Activated CD8-positive, alpha-beta memory T cell treated with anti-CD3 and anti-CD28 coated beads, Interleukin-2, amount 50 U/mL, for 4 hours (primary cell): Measurements from ENCODE around the gene ZNF79.

ENCODE experiments used
- DNase-seq: peaks from one replicate; pipeline ENCODE4 v3.0.0-alpha.2; 2020

The ZNF79 gene

DNA sequence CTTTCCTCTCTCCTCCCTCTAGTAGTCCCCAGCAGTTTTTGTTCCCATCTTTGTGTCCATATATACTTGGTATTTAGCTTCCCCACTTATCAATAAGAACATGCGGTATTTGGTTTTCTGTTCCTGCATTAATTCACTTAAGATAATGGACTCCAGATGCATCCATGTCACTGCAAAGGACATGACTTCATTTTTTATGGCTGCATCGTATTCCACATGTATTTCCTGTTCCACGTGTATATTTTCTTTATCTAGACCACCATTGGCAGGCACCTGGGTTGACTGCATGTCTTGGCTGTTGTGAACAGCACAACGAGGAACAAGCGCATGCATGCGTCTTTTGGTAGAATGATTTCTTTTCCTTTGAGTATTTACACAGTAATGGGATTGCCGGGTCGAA, 6.2 kb downstream of the ZNF79 start:
- DNase-seq = no peak

DNA sequence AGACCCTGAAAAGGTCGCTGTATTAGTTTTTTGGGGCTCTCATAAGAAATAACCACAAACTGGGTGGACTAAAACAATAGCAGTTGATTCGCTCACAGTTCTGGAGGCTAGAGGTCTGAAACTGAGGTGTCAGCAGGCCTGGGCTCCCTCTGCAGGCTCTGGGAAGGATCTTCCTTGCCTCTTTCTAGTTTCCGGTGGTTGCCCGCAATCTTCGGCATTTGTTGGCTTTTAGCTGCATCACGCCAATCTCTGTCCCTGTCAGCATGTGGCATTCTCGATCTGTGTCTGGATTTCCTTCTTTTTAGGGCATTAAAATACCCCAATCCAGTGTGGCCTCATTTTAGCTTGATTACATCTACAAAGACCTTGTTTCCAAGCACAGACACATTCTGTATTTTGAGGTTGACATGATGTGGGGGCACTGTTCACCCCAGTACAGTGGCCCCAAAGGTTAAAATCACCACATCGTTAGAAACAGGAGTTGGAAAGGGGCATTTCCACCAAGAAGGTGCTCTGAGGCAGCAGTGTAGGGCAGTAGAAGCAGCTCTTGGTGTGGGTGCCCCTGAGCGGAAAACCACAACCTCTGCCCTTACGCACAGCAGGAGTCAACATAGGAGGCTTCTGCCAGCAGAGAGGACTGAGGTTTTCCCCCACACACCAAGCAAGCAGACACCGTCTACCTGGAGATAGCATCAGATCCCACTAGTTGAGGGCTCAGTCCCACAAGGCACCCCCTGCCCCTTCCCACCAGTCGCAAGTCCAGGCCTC, 13.5 kb downstream of the ZNF79 start:
- DNase-seq = peak; percentile 32

DNA sequence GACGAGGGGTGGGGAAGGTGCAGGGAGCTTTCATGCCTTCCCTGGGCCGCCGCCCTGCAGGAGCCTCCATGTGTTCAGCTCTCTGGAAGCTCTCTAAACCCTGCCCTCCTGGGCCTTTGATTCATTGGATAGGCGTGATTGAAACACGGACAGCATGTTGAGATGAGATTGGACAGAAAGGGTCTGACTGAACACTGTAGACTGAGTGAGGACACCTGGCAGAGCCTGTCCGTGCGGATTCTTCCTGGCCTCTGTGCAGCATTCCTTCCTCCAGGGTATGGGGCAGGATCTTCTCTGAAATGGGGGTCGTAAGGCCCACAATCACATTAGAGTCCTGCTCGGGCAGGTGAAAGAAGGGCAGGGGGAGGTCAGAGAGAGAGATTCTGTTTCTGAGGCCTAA, 14.2 kb downstream of the ZNF79 start:
- DNase-seq = no peak

DNA sequence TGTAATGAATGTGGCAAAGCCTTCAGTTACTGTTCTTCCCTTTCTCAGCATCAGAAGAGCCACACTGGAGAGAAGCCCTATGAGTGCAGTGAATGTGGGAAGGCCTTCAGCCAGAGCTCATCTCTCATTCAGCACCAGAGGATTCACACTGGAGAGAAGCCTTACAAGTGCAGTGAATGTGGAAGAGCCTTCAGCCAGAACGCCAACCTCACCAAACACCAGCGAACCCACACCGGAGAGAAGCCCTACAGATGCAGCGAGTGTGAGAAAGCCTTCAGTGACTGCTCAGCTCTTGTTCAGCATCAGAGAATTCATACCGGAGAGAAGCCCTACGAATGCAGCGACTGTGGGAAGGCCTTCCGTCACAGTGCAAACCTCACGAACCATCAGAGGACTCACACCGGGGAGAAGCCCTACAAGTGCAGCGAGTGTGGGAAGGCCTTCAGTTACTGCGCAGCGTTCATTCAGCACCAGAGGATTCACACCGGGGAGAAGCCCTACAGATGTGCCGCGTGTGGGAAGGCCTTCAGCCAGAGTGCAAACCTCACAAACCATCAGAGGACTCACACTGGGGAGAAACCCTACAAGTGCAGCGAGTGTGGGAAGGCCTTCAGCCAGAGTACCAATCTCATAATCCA, 20.2 kb downstream of the ZNF79 start:
- no peak for DNase-seq

- DNase-seq = no peak
Measured at GRCh38 chr9:127444921-127445850, 21.0 kb downstream of the ZNF79 start.

DNA sequence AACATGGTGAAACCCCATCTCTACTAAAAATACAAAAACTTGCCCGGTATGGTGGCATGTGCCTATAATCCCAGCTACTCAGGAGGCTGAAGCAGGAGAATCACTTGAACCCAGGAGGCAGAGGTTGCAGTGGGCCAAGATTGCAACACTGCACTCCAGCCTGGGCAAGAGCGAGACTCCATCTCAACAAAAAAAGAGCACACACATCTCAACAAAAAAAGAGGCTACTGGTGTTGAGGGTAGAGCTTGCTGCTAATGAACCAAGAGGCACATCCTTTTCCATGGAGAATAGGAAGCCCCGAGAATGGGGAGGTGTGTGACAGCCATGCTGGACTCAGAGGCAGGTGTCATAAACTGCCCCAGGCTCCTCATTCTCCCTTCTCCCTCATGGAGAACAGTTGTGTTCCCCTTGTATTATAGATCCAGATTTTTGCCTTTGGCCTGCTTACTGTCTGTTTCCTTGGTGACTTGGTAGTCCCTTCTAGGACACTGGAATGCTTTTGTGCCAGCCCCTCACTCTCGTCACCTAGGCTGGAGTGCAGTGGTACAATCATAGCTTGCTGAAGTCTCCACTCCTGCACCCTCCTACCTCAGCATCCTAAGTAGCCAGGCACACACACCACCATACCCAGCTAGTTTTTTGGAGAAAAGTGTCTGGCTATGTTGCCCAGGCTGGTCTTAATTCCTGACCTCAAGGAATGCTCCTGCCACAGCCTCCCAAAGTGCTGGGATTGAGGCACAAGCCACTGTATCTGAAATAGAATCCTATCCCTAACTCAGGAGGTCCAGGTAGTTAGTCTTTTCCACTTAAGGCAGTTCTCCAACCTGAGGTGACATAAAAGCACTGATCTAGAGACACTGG, 21.9 kb downstream of the ZNF79 start:
- no peak for DNase-seq

DNA sequence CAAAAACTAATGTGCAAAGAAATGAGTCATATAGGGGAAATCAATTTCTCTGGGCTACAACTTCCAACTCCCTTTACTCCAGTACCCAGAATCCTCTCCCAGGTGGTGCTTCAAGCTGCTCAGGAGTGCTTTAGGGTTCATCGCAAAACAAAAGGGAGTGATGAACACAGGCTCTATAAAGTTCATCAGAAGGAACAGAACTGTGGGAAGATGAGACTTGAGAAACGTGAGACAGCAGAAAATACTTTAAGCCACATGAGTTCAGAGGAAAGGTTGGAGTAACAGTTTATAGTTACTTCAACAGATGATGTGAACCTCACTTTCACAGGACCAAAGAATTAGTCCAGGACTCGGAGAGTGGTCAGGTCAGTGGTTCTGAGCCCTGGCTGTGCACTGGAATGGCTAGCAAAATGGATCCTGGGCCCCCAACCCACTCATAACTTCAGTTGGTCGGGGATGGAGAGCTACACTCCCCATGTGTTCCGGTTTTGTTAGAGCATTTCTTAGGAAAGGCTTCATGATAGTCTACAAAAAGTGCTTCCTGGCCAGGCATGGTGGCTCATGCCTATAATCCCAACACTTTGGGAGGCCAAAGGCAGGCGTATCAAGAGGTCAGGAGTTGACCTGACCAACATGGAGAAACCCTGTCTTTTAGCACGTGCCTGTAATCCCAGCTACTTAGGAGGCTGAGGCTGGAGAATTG, 22.7 kb downstream of the ZNF79 start:
- DNase-seq = no peak

DNA sequence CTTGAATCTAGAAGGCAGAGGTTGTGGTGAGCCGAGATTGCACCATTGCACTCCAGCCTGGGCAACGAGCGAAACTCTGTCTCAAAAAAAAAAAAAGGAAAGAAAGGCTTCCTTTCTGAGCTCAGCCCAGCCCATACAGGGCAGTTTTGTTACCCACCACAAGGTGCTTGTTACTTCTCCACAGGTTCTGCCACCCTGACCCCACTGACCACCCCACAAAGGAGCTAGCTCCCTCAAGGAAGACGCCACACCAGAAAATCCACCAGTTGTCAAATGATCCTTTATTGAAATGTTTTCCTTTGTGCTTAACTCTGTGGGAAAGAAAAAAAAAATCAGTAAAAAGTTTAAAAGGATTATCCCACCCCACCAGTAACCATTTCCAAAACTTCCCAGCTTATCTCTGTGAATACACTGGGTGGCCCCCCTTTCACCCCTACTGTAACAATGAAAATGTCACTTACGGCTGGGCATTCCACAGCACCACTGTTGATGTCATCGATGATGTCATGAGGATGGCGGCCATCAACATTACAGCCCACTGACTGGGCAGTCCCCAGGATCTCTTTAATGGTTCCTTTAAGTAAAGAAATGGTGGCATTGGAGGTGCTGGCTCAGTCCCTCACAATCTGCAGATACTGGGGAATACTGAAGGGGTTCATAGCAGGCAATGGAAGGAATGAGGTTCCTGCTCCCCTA, 23.4 kb downstream of the ZNF79 start:
- no peak for DNase-seq

- DNase-seq = no peak
Measured at GRCh38 chr9:127448112-127448805, 24.1 kb downstream of the ZNF79 start.

DNA sequence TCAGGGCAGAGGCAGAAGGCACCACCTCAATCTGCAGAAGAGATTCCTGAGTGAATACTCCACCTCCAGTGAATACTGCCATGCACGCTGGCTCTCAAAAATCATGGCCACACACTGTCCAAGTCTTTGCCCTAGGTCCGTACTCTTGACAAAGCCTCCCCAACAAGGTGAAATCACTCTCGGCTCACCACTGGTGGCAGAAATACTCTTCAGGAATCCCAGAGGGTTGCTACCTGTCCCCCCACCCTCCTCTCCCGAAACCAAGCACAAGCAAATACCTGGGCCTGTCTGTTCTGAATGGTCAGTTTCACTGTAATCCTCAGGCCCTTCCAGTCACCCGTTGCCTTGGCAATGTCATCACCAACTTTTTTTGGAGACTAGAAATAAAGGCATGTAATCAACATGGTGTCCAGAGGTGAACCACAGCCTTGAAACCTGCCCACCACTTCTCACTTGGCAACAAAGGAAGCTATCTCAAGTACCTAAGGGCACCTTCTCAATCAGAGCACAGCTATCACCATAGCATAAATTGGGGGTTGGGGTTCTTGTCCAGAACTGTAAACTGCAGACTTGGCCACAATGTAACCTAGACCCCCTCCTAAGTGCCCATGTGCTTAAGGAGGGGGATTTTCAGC, 25.3 kb downstream of the ZNF79 start:
- DNase-seq = no peak

- DNase-seq = no peak
Measured at GRCh38 chr9:127450243-127450760, 26.1 kb downstream of the ZNF79 start.

- peak; percentile 99 for DNase-seq
Measured at GRCh38 chr9:127450830-127451607, 26.8 kb downstream of the ZNF79 start, which contains the start of the genes LRSAM1 and RPL12. Gene LRSAM1 (plus strand): TSS chr9:127451510. CDS start chr9:127454528, 3,018 bp downstream. Gene RPL12 (minus strand): TSS chr9:127451406. CDS start chr9:127451317, 89 bp downstream.

DNA sequence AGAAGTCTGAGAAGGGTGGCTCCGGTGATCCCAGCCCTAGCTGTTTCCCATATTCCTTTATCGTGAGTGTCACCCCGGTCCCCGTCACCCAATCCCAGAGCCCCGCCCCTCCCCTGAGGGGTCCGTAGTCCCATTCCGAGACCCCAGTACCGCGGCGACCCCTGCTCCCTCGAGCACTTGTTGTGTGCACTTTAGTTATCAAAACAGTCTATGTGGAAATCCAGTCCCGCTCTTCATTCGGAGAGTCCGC, 27.4 kb downstream of the ZNF79 start:
- DNase-seq = no peak

- peak; percentile 54 for DNase-seq
Measured at GRCh38 chr9:127451858-127452656, 27.9 kb downstream of the ZNF79 start.

- DNase-seq = no peak
Measured at GRCh38 chr9:127452691-127453090, 28.5 kb downstream of the ZNF79 start.

GRCh38 chr9:127455324-127455992, 31.3 kb downstream of the ZNF79 start:
- DNase-seq = peak; percentile 34

GRCh38 chr9:127457191-127457878, 33.2 kb downstream of the ZNF79 start:
- no peak for DNase-seq
